ENCODE data around the gene CLASP1.
"Not testable (repeated sequence)": the region's sequence is repeated elsewhere in the genome, so short reads cannot be mapped to it uniquely, and the experiment has no call there.

The CLASP1 gene

GRCh38 chr2:121570667-121571055 is 78.6 kb downstream of the CLASP1 start:
- no peak for DNase-seq

- no peak for DNase-seq
These were observed 79.1 kb downstream of the CLASP1 start for GRCh38 chr2:121570036-121570666.

GRCh38 chr2:121567957-121568409 is 81.3 kb downstream of the CLASP1 start:
- DNase-seq, result no peak

DNA sequence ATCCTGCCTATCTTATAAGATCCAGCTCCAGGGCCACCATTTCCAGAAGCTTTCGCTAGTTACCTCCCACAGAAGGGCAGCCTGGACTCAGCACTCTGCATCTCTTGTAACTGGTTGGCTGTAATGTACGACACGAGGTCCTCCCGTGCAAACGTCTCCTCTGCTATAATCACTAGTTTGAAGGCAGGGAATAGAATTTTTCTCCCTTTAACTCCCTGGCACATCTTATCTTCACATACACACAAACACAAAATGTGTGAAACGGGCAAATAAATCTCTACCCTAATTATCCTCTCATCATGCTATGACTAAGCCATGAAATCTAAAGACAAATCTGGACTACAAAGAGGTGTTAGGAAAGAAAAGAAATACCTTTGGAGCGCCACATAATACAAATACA is 81.8 kb downstream of the CLASP1 start:
- no peak for DNase-seq

DNA sequence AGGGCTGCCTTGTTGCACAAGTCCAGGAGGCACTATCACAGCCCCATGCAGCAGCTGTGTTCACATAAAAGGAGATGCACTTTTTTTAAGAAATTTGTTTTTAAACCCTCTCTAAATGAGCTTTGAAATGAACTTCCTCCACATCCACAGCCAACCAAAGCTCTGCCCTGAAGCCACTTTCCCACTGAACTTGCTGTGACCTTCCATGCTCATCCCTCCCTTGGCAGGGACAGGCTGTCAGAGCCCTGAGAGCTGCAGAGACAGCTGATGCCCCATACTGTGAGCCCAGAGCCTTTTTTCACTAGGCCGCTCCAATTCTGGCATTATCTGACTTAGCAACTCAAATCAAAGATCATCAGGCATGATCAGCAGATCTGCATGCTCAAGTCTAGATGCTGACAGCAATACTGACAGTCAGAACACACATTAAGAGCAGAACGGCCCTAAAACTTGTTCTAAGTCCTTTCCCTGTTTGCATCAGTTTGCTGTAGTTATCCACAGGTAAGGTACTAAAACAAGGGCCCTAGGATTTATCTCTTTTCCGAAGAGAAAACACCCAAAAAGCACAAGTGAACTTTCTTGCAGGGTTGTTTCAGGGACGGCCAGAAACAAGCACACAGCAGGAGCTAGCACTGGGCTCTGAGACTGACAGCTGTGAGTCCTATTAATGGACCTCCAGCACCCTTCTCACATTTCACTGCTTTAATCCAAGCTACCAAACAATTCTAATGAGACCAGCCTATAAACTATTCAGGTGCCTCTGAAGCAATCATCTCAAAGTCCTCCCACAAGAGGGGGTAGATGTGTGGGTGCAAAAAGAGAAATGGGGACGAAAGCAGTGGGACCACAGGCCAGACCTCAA is 83.6 kb downstream of the CLASP1 start:
- no peak for DNase-seq

DNA sequence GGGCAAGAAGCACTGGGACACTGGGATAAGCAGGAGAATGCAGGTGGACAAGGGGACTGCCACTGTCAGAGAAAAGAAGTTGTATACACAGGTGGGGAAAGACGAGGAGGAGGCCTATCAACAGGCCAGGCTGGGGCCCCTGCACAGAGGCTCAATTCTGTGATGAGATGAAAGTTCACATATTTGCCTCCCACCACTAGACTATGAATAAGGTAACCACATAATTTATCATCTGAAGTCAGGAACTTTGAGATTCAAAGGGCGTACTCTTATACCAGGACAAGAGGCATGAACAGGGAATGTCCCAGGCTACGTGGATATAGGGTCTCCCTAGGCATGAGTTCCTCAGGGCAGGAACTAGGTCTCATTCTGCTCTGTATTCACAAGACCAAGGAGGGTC is 84.4 kb downstream of the CLASP1 start:
- no peak for DNase-seq

GRCh38 chr2:121563754-121564153 is 85.5 kb downstream of the CLASP1 start:
- DNase-seq, result not testable (repeated sequence)

GRCh38 chr2:121562269-121563176 is 86.7 kb downstream of the CLASP1 start:
- no peak for DNase-seq

DNA sequence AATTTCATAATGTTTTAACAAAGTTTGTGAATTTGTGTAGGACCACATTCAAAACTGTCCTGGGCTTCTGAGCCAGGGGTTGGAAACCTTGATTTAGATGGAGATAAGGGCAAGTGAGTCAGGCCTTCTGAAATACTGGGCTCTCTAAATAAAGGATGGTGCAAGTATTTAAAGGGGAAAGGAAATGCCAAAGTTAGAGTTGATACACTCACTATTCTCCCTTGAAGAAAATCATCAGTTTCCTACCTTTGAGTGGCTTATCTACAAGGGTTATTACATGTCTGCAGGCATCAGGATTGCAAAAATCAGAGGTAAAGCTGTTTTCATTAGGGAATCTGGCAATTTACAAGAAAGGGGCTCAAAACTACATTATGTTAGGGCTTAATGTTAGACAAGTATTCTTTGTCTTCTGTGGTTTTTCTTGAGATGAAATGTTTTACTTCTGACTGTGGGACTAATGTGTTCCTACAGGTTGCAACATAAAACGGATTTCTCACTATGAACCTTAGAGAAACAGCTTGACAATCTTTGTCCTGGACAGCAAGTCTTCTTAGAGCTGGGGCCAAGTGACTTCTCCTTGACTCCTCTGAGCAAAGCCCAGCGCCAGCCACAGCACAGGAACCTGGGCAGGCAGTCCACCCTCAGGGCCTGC is 87.5 kb downstream of the CLASP1 start:
- no peak for DNase-seq

- no peak for DNase-seq
These were observed 90.9 kb downstream of the CLASP1 start for GRCh38 chr2:121558329-121558728.

DNA sequence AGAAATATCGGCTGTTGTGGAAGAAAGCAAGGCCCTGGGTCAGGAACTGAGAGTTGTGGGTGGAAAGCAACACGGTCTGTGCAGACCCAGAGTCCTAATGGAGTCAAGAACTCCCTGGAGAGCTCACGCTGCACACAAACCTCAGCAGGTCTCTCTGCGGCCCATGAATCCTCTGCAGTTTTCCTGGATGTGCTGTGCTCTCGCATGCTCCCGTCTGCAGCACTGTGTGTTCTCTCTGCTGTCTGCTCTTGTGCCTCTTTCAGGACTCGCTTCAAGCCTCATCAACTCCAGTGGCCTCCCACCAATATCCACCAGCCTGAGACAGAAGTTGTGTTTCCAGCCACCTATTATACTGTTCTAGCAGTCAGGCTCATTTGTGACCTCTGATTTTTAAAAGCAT is 94.3 kb downstream of the CLASP1 start:
- DNase-seq, result no peak

DNA sequence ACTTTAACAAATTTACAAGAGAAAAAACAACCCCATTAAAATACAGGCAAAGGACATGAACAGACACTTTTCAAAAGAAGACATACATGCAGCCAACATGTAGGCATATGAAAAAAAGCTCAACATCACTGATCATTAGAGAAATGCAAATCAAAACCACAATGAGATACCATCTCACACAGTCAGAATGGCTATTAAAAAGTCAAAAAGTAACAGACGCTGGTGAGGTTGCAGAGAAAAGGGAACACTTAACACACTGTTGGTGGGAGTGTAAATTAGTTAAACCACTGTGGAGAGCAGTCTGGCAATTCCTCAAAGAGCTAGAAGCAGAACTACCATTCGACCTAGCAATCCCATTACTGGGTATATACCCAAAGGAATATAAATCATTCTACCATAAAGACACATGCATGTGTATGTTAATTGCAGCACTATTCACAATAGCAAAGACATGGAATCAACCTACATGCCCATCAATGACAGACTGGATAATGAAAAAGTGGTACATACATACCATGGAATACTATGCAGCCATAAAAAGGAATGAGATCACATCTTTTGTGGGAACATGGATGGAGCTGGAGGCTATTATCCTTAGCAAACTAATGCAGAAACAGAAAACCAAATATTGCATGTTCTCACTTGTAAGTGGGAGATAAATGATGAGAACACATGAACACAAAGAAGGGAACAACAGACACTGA is 96.6 kb downstream of the CLASP1 start:
- DNase-seq, result not testable (repeated sequence)

DNA sequence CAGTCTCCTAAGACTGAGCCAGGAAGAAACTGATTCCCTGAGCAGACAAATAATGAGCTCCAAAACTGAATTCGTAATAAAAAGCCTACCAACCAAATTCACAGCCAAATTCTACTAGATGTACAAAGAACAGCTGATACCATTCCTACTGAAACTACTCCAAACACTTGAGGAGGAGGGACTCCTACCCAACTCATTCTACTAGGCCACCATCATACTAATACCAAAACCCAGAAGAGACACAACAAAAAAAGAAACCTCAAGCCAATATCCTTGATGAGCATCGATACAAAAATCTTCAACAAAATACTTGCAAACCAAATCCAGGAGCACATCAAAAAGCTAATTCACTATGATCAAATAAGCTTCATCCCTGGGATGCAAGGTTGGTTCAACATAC is 98.6 kb downstream of the CLASP1 start:
- DNase-seq, result no peak

- DNase-seq, result no peak
These were observed 101.6 kb downstream of the CLASP1 start for GRCh38 chr2:121547646-121548045.

GRCh38 chr2:121545913-121546312 is 103.3 kb downstream of the CLASP1 start:
- DNase-seq, result no peak

DNA sequence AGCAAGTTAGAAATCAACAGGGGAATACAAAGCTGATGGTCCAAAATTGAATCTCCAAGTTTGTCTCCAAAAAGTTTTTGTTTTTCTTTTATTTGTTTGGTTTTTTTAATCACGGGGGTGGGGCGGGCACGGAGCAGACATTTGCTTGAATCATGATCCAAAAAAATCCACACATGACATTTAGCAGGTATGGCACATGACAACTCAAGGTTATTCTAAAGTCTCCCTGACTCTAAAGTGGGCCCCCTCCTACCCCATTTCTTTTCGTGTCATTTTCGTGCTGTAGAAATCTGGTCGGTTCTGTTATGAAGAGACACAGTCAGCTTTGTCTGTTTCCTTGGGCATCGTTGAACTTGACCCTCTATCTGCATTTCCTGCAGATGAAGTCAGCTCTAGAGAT is 104.0 kb downstream of the CLASP1 start:
- no peak for DNase-seq

- no peak for DNase-seq
These were observed 107.8 kb downstream of the CLASP1 start for GRCh38 chr2:121541495-121541894.

DNA sequence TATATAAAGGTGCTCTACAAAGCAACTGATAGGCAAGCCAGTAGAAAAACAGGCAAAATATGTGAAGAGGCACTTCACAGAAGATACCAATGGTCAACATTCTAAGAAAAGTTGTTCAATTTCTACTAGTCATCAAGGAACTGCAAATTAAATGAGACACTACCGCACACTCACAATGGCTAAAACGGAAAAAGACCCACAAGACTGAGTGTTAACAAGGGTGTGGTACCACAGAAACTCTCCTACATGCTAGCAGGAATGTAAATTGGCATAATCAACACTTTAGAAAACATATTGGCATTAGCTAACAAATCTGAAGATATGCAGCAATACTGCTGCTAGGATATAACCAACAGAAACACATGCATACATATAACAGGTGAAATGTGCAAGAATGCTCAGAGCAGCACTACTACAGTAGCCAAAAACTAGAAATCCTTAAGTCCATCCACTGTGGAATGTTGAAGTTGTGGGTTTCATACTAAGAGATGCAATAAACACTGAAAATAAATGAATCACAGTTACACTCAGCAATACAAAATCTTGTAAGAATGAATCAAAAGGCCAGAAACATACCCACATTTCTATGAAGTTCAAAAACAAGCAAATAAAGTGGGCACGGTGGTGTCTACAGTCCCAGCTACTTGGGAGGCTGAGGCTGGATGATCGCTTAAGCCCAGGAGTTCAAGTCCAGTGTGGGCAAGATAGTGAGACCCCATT is 109.4 kb downstream of the CLASP1 start:
- DNase-seq, result no peak

GRCh38 chr2:121536850-121537557 is 112.3 kb downstream of the CLASP1 start:
- DNase-seq, result no peak

- no peak for DNase-seq
These were observed 112.9 kb downstream of the CLASP1 start for GRCh38 chr2:121536347-121536746.

GRCh38 chr2:121534007-121534406 is 115.3 kb downstream of the CLASP1 start:
- DNase-seq, result no peak

Data from hematopoietic multipotent progenitor cell treated with erythropoietin and hydrocortisone succinate and interleukin-3 and kit ligand, for 6 days (in vitro differentiated cells).